SK-N-SH treated with all-trans-retinoic acid at 6 μM for 48 hours (cell line): Measurements from ENCODE around the gene NFIB.

ENCODE experiments used
- ATAC-seq: fragments of 200-7000 bp; cut with Tn5 transposase; 3 replicates; pipeline ENCODE4 v1.9.1; 2020; ENCODE audit warnings: mild to moderate bottlenecking, moderate library complexity
- ARNTL ChIP-seq: fragments of 450-650 bp; formaldehyde crosslinking; IDR thresholded peaks from 2 replicates; pipeline ENCODE4 v1.5.0; 2020; ENCODE audit warnings: low read depth, mild to moderate bottlenecking, moderate library complexity, borderline replicate concordance
- BACH2 ChIP-seq: fragments of 250-450 bp; sonication (Bioruptor Pico); IDR thresholded peaks from 2 replicates; pipeline ENCODE4 v1.9.0; 2021; ENCODE audit warnings: mild to moderate bottlenecking, borderline replicate concordance
- ESRRG ChIP-seq: fragments of 250-450 bp; sonication (Bioruptor Pico); IDR thresholded peaks from 2 replicates; pipeline ENCODE4 v1.6.1; 2021; ENCODE audit warnings: mild to moderate bottlenecking
- GLIS3 ChIP-seq: fragments of 250-450 bp; sonication (Bioruptor Pico); IDR thresholded peaks from 2 replicates; pipeline ENCODE4 v1.5.0; 2020; ENCODE audit warnings: mild to moderate bottlenecking, moderate library complexity
- ISL1 ChIP-seq: fragments of 250-450 bp; sonication (Bioruptor Pico); IDR thresholded peaks from 2 replicates; pipeline ENCODE4 v2.1.2; 2022; ENCODE audit warnings: mild to moderate bottlenecking, moderate library complexity
- OSR1 ChIP-seq: fragments of 250-450 bp; sonication (Bioruptor Pico); IDR thresholded peaks from 2 replicates; pipeline ENCODE4 v1.8.0; 2022; ENCODE audit warnings: moderate library complexity, mild to moderate bottlenecking, inconsistent platforms
- PPARA ChIP-seq: fragments of 250-450 bp; sonication (Bioruptor Pico); IDR thresholded peaks from 2 replicates; pipeline ENCODE4 v1.5.0; 2020; ENCODE audit warnings: mild to moderate bottlenecking, borderline replicate concordance
- RARB ChIP-seq: fragments of 250-450 bp; sonication (Bioruptor Pico); IDR thresholded peaks from 2 replicates; pipeline ENCODE4 v1.8.0; 2021; ENCODE audit warnings: mild to moderate bottlenecking, moderate library complexity
- SNAI2 ChIP-seq: fragments of 250-450 bp; sonication (Bioruptor Pico); IDR thresholded peaks from 2 replicates; pipeline ENCODE4 v1.5.0; 2020; ENCODE audit warnings: mild to moderate bottlenecking, moderate library complexity
- TCF4 ChIP-seq: fragments of 250-450 bp; sonication (Bioruptor Pico); IDR thresholded peaks from 2 replicates; pipeline ENCODE4 v1.8.0; 2021; ENCODE audit warnings: mild to moderate bottlenecking, moderate library complexity, borderline replicate concordance
- TOX ChIP-seq: fragments of 250-450 bp; sonication (Bioruptor Pico); IDR thresholded peaks from 2 replicates; pipeline ENCODE4 v1.8.0; 2021; ENCODE audit warnings: mild to moderate bottlenecking, moderate library complexity, borderline replicate concordance
- ZC3H10 ChIP-seq: fragments of 250-450 bp; sonication (Bioruptor Pico); IDR thresholded peaks from 2 replicates; pipeline ENCODE4 v1.5.1; 2021; ENCODE audit warnings: mild to moderate bottlenecking, moderate library complexity
- ZFP3 ChIP-seq: fragments of 250-450 bp; sonication (Bioruptor Pico); IDR thresholded peaks from 2 replicates; pipeline ENCODE4 v1.5.0; 2020; ENCODE audit warnings: mild to moderate bottlenecking, moderate library complexity
- ZFP30 ChIP-seq: fragments of 450-650 bp; formaldehyde crosslinking; IDR thresholded peaks from 2 replicates; pipeline ENCODE4 v1.5.0; 2022; ENCODE audit warnings: mild to moderate bottlenecking, moderate library complexity
- ZNF565 ChIP-seq: fragments of 450-650 bp; formaldehyde crosslinking; conservative IDR thresholded peaks from 2 replicates; pipeline ENCODE4 v1.5.0; 2020; ENCODE audit warnings: low read depth, mild to moderate bottlenecking, moderate library complexity
- ZNF70 ChIP-seq: fragments of 450-650 bp; formaldehyde crosslinking; IDR thresholded peaks from 2 replicates; pipeline ENCODE4 v1.5.0; 2020; ENCODE audit warnings: mild to moderate bottlenecking, moderate library complexity
- ZNF8 ChIP-seq: fragments of 450-650 bp; formaldehyde crosslinking; IDR thresholded peaks from 2 replicates; pipeline ENCODE4 v1.5.0; 2020; ENCODE audit warnings: mild to moderate bottlenecking, moderate library complexity
- TF ChIP-seq, protein P1 (sequence below): fragments of 250-450 bp; sonication (Bioruptor Pico); IDR thresholded peaks from 2 replicates; pipeline ENCODE4 v1.8.0; 2020; ENCODE audit warnings: mild to moderate bottlenecking, moderate library complexity, borderline replicate concordance
- TF ChIP-seq, protein P2 (sequence below): fragments of 250-450 bp; sonication (Bioruptor Pico); IDR thresholded peaks from 2 replicates; pipeline ENCODE4 v1.5.1; 2021; ENCODE audit warnings: mild to moderate bottlenecking, moderate library complexity
- TF ChIP-seq, protein P3 (sequence below): fragments of 250-450 bp; sonication (Bioruptor Pico); IDR thresholded peaks from 2 replicates; pipeline ENCODE4 v1.5.0; 2020; ENCODE audit warnings: mild to moderate bottlenecking, moderate library complexity
- TF ChIP-seq, protein P4 (sequence below): fragments of 250-450 bp; sonication (Bioruptor Pico); IDR thresholded peaks from 2 replicates; pipeline ENCODE4 v1.8.0; 2021; ENCODE audit warnings: low read depth, mild to moderate bottlenecking, moderate library complexity, borderline replicate concordance

Gene NFIB

DNA sequence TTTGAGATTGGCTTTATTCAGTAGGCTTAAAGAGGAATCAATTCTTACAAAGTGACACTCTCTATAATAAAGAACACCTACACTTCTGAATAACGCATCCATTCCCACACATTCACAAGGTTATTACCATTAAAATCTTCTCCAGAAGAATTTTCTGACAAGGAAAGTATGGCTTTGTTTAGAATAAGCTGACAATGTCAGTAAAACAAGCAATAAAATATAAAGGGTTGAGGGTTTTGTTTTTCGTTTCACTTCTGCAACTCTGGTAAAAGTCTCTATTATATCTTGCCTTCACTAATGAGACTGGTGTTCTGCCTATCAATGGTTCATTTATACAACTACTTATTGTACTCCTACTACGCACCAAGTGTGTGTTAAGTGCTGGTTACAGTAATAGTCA, 169.7 kb downstream of the NFIB start:
- no peak for TF ChIP-seq ZFP3 (CRISPR knock-in tag)
- no peak for TF ChIP-seq OSR1 (CRISPR knock-in tag)
- no peak for TF ChIP-seq ZNF70 (CRISPR knock-in tag)
- TF ChIP-seq RARB (CRISPR knock-in tag) = no peak
- TF ChIP-seq ZFP30 = no peak
- no peak for TF ChIP-seq ARNTL (CRISPR knock-in tag)
- TF ChIP-seq ZNF565 (CRISPR knock-in tag) = no peak
- no peak for ATAC-seq

DNA sequence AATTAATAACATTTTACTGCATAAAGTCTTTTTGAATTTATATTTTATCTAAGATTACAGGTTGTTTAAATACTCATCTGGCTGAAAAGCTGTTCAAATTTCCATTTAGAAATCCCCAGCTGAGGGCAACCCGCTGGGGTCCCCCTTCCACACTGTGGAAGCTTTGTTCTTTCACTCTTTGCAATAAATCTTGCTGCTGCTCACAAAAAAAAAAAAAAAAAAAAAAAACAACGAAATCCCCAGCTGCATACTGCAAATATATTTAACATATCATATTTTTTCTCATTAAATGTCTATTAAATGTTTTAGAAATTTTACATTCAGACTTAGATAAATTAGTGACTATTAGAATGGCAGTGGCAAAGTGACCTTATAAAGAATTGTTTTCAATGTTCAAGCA, 172.2 kb downstream of the NFIB start:
- ATAC-seq = no peak
- TF ChIP-seq BACH2 (CRISPR knock-in tag) (no peak), PPARA (CRISPR knock-in tag) (no peak), SNAI2 (CRISPR knock-in tag) (no peak), ESRRG (no peak), ISL1 (no peak), ZNF565 (CRISPR knock-in tag) (no peak), ZNF70 (CRISPR knock-in tag) (no peak), ZFP3 (CRISPR knock-in tag) (no peak), ZC3H10 (CRISPR knock-in tag) (no peak), RARB (CRISPR knock-in tag) (no peak), ZNF8 (CRISPR knock-in tag) (no peak), TOX (CRISPR knock-in tag) (no peak)
- TF ChIP-seq, protein P1, sequence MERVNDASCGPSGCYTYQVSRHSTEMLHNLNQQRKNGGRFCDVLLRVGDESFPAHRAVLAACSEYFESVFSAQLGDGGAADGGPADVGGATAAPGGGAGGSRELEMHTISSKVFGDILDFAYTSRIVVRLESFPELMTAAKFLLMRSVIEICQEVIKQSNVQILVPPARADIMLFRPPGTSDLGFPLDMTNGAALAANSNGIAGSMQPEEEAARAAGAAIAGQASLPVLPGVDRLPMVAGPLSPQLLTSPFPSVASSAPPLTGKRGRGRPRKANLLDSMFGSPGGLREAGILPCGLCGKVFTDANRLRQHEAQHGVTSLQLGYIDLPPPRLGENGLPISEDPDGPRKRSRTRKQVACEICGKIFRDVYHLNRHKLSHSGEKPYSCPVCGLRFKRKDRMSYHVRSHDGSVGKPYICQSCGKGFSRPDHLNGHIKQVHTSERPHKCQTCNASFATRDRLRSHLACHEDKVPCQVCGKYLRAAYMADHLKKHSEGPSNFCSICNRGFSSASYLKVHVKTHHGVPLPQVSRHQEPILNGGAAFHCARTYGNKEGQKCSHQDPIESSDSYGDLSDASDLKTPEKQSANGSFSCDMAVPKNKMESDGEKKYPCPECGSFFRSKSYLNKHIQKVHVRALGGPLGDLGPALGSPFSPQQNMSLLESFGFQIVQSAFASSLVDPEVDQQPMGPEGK (CRISPR knock-in tag) = no peak
- TF ChIP-seq, protein P2, sequence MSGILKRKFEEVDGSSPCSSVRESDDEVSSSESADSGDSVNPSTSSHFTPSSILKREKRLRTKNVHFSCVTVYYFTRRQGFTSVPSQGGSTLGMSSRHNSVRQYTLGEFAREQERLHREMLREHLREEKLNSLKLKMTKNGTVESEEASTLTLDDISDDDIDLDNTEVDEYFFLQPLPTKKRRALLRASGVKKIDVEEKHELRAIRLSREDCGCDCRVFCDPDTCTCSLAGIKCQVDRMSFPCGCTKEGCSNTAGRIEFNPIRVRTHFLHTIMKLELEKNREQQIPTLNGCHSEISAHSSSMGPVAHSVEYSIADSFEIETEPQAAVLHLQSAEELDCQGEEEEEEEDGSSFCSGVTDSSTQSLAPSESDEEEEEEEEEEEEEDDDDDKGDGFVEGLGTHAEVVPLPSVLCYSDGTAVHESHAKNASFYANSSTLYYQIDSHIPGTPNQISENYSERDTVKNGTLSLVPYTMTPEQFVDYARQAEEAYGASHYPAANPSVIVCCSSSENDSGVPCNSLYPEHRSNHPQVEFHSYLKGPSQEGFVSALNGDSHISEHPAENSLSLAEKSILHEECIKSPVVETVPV (CRISPR knock-in tag) = no peak
- TF ChIP-seq, protein P3, sequence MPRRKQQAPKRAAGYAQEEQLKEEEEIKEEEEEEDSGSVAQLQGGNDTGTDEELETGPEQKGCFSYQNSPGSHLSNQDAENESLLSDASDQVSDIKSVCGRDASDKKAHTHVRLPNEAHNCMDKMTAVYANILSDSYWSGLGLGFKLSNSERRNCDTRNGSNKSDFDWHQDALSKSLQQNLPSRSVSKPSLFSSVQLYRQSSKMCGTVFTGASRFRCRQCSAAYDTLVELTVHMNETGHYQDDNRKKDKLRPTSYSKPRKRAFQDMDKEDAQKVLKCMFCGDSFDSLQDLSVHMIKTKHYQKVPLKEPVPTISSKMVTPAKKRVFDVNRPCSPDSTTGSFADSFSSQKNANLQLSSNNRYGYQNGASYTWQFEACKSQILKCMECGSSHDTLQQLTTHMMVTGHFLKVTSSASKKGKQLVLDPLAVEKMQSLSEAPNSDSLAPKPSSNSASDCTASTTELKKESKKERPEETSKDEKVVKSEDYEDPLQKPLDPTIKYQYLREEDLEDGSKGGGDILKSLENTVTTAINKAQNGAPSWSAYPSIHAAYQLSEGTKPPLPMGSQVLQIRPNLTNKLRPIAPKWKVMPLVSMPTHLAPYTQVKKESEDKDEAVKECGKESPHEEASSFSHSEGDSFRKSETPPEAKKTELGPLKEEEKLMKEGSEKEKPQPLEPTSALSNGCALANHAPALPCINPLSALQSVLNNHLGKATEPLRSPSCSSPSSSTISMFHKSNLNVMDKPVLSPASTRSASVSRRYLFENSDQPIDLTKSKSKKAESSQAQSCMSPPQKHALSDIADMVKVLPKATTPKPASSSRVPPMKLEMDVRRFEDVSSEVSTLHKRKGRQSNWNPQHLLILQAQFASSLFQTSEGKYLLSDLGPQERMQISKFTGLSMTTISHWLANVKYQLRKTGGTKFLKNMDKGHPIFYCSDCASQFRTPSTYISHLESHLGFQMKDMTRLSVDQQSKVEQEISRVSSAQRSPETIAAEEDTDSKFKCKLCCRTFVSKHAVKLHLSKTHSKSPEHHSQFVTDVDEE (CRISPR knock-in tag) = no peak
- TF ChIP-seq, protein P4, sequence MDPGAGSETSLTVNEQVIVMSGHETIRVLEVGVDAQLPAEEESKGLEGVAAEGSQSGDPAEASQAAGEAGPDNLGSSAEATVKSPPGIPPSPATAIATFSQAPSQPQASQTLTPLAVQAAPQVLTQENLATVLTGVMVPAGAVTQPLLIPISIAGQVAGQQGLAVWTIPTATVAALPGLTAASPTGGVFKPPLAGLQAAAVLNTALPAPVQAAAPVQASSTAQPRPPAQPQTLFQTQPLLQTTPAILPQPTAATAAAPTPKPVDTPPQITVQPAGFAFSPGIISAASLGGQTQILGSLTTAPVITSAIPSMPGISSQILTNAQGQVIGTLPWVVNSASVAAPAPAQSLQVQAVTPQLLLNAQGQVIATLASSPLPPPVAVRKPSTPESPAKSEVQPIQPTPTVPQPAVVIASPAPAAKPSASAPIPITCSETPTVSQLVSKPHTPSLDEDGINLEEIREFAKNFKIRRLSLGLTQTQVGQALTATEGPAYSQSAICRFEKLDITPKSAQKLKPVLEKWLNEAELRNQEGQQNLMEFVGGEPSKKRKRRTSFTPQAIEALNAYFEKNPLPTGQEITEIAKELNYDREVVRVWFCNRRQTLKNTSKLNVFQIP (CRISPR knock-in tag) = no peak

DNA sequence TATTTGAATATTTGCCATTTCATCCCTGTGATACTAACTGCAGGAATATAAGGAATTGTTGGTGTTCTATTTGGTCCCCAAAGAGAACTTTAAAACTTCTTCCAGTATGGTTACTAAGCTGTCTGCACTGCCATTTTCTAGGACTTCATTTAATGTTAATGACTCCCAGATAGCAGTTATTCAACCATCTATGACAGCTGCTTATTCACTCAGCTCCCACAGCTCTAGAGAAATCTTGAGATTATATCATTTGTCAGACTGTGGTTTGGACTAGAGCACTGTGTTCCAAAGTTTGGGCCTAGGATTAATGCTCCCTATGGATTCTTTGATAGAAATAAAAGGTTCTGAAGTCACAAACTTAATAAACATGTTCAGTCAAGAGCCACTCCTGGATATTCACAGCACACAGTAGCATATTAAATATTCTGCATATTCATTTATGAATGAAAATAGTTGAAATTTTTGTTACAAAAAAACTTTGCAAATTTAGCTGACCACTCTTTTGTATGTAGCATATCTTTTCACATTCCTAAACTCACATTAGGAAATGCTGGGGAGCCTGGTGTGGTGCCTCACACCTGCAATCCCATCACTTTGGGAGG, 173.7 kb downstream of the NFIB start:
- no peak for TF ChIP-seq RARB (CRISPR knock-in tag)
- no peak for TF ChIP-seq GLIS3 (CRISPR knock-in tag)
- TF ChIP-seq ZFP3 (CRISPR knock-in tag) = no peak
- TF ChIP-seq, protein P4 (CRISPR knock-in tag) = no peak
- no peak for TF ChIP-seq TCF4 (CRISPR knock-in tag)
- no peak for TF ChIP-seq ZNF8 (CRISPR knock-in tag)
- TF ChIP-seq, protein P1 (CRISPR knock-in tag) = no peak
- TF ChIP-seq ZNF70 (CRISPR knock-in tag) = no peak
- TF ChIP-seq ESRRG = no peak
- TF ChIP-seq, all 23 proteins: peak for 0
- no peak; the same call in 2 of the 3 replicates for ATAC-seq
